Activated naive CD4-positive, alpha-beta T cell treated with anti-CD3 and anti-CD28 coated beads, Interleukin-2, amount 10 ng/mL, durations not matched to agents 7 days and 5 days (primary cell): ENCODE data around the gene ZNF335.
A peak's percentile ranks its signal among the peaks of the same experiment; 100 is the strongest.
"Not testable (repeated sequence)": the region's sequence is repeated elsewhere in the genome, so short reads cannot be mapped to it uniquely, and the experiment has no call there.

Experiments
- CTCF ChIA-PET: fragments of 350-600 bp; sonication (Branson Sonifier 250); formaldehyde crosslinking; loops from one replicate; lab custom pipeline; 2021; ENCODE audit warnings: antibody characterized with exemption; lab: Charles Lee
- DNase-seq: peaks from one replicate; pipeline ENCODE4 v3.0.0-alpha.2; 2020
- H3K27ac Mint-ChIP-seq: one replicate; pipeline ENCODE4 v1.8.0; 2021; ENCODE audit warnings: mild to moderate bottlenecking, moderate library complexity, mixed read lengths
- H3K27me3 Mint-ChIP-seq: one replicate; pipeline ENCODE4 v1.8.0; 2021; ENCODE audit warnings: mild to moderate bottlenecking, mixed read lengths
- H3K36me3 Mint-ChIP-seq: one replicate; pipeline ENCODE4 v1.8.0; 2021; ENCODE audit warnings: mixed read lengths
- H3K4me1 Mint-ChIP-seq: one replicate; pipeline ENCODE4 v1.8.0; 2021; ENCODE audit warnings: mixed read lengths
- H3K4me3 Mint-ChIP-seq: one replicate; pipeline ENCODE4 v1.8.0; 2021; ENCODE audit warnings: mild to moderate bottlenecking, moderate library complexity, mixed read lengths
- H3K9me3 Mint-ChIP-seq: one replicate; pipeline ENCODE4 v1.8.0; 2021; ENCODE audit warnings: mixed read lengths

Gene ZNF335

DNA sequence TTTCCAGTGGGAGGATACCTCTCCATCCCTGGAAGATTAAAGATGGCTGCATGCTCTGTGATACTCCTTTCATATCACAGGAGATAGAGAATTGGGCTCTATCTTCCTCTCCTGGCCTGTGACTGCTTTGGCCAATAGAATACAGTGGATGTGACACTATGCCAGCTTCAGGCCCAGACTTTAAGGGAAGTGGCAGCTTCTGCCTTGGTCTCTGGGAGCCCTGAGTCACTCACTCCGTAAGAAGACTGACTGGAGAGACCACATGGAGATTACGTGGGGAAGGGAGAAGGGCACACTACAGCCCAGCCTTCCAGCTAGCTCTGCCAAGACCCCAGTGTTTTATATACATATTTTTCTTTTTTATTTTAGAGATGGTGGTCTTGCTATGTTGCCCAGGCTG is 26.3 kb upstream of the ZNF335 start:
- H3K27ac Mint-ChIP-seq, result no peak overlapping the region
- H3K9me3 Mint-ChIP-seq, result no peaks in the 10 kb centered on the region
- H3K36me3 Mint-ChIP-seq, result no peaks in the 10 kb centered on the region
- H3K27me3 Mint-ChIP-seq, result peaks cover 46% of the 10 kb centered on the region
- H3K4me3 Mint-ChIP-seq, result no peak overlapping the region
- CTCF ChIA-PET, result interaction anchor here (1.0 to 6.7 kb wide), 4 partner anchors 11 to 28 kb away, joined by 4 to 57 read pairs (median 18); no protein-coding TSS in a partner anchor
- DNase-seq, result no peak
- peaks cover 63% of the 10 kb centered on the region for H3K4me1 Mint-ChIP-seq

DNA sequence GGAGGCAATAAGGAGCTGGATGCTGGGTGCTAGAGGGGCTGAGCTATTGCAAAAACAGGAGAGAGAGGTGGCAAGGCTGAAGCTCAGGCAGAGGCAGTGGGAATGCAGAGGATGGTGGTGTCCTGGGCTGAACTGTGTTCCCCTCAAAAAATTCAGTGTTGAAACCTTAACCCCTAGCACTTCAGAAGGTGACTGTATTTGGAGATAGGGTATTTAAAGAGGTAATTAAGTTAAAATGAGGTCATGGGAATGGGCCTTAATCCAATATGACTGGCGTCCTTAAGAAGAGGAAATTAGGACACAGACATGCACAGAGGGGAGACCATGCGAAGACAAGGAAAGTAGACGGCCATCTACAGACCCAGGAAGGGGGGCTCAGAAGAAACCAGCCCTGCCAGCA is 25.2 kb upstream of the ZNF335 start:
- Mint-ChIP-seq H3K27me3 (peaks cover 50% of the 10 kb centered on the region), H3K27ac (no peak overlapping the region), H3K4me3 (no peak overlapping the region), H3K4me1 (peaks cover 58% of the 10 kb centered on the region), H3K36me3 (no peaks in the 10 kb centered on the region), H3K9me3 (no peaks in the 10 kb centered on the region)
- CTCF ChIA-PET, result interaction anchor here (1.1 to 6.7 kb wide), 2 partner anchors 9 to 20 kb away, joined by 3 to 57 read pairs; no protein-coding TSS in a partner anchor
- no peak for DNase-seq

DNA sequence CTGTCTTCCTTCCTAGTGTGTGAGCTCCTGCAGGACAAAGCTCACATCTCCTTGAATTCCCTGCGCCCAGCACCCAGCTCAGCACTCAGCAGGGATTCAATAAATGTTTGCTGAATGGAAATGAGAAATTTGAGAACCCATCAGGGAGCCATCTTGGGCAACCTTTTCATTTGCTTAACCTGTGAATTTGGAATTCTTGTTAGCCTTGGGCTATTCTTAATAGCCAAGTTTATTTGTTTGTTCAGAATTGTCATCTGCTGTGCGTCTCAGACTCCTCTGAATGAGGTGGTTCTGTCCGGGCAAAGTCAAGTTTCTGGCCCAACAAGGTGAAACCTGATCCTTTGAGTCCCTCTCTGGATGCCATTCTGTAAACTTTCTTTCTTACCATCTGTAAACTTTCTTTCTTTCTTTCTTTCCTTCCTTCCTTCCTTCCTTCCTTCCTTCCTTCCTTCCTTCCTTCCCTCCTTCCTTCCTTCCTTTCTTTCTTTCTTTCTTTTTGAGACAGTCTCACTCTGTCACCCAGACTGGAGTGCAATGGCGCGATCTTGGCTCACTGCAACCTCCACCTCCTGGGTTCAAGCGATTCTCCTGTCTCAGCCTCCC is 23.6 kb upstream of the ZNF335 start:
- H3K9me3 Mint-ChIP-seq, DNase-seq, H3K4me3 Mint-ChIP-seq, H3K27ac Mint-ChIP-seq, H3K36me3 Mint-ChIP-seq: not testable (repeated sequence)
- CTCF ChIA-PET, result interaction anchor here (0.7 to 6.7 kb wide), 5 partner anchors 8 to 611 kb away, joined by 3 to 57 read pairs (median 4); no protein-coding TSS in a partner anchor
- Mint-ChIP-seq H3K4me1 (peaks cover 47% of the 10 kb centered on the region), H3K27me3 (peaks cover 60% of the 10 kb centered on the region)

GRCh38 chr20:45994761-45995493 is 22.9 kb upstream of the ZNF335 start:
- CTCF ChIA-PET, result interaction anchor here (1.0 to 1.8 kb wide), 3 partner anchors 16 to 25 kb away, joined by 4 to 7 read pairs (median 4); no protein-coding TSS in a partner anchor
- peaks cover 60% of the 10 kb centered on the region for H3K27me3 Mint-ChIP-seq
- no peak for DNase-seq
- peak overlapping the region; percentile 10 for H3K27ac Mint-ChIP-seq
- no peak overlapping the region for H3K4me3 Mint-ChIP-seq
- peaks cover 40% of the 10 kb centered on the region for H3K4me1 Mint-ChIP-seq
- H3K36me3 Mint-ChIP-seq, result no peaks in the 10 kb centered on the region
- no peaks in the 10 kb centered on the region for H3K9me3 Mint-ChIP-seq

GRCh38 chr20:45993197-45993951 is 21.4 kb upstream of the ZNF335 start:
- H3K4me3 Mint-ChIP-seq, result no peak overlapping the region
- H3K27me3 Mint-ChIP-seq, result peaks cover 66% of the 10 kb centered on the region
- peaks cover 25% of the 10 kb centered on the region for H3K4me1 Mint-ChIP-seq
- no peak overlapping the region for H3K27ac Mint-ChIP-seq
- DNase-seq, result no peak
- no peaks in the 10 kb centered on the region for H3K36me3 Mint-ChIP-seq
- H3K9me3 Mint-ChIP-seq, result no peaks in the 10 kb centered on the region
- CTCF ChIA-PET, result no interaction called here

DNA sequence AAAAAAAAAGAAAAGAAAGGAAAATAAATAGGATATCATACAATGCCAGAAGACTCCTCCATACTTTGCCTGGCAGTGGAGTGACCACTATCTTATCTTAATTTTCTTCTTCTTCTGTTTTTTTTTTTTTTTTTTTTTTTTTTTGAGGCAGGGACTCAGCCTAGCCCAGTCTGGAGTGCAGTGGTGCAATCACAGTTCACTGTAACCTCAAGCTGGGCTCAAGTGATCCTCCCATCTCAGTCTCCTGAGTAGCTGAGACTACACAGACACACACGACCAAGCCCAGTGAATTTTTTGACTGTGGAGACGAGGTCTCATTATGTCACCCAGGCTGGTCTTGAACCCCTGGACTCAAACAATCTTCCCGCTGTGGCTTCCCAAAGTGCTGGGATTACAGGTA is 19.6 kb upstream of the ZNF335 start:
- Mint-ChIP-seq H3K27me3 (peaks cover 71% of the 10 kb centered on the region), H3K36me3 (no peaks in the 10 kb centered on the region), H3K4me3 (no peak overlapping the region), H3K9me3 (no peaks in the 10 kb centered on the region), H3K27ac (no peak overlapping the region), H3K4me1 (peaks cover 10% of the 10 kb centered on the region)
- CTCF ChIA-PET, result interaction anchor here (6.7 kb wide), 1 partner anchor 20 kb away, joined by 151 read pairs; the partner anchor contains the start of gene MMP9
- DNase-seq, result no peak

DNA sequence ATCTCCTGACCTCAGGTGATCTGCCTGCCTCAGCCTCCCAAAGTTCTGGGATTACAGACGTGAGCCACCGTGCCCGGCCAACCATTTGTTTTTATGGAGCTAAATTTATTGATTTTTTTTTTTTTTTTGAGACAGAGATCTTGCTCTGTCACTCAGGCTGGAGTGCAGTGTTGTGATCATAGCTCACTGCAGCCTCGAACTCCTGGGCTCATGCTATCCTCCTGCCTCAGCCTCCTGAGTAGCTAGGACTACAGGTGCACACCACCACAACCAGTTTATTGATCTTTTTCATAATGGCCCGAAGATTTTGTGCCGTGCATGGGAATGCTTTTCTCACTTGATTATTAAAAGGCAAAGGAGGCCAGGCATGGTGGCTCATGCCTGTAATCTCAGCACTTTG is 16.8 kb upstream of the ZNF335 start:
- H3K9me3 Mint-ChIP-seq, DNase-seq, H3K36me3 Mint-ChIP-seq, H3K4me3 Mint-ChIP-seq, H3K4me1 Mint-ChIP-seq, H3K27ac Mint-ChIP-seq: not testable (repeated sequence)
- CTCF ChIA-PET, result interaction anchor here (0.7 to 6.7 kb wide), 8 partner anchors 10 to 186 kb away, joined by 3 to 151 read pairs (median 11); partner anchors contain the start of gene MMP9
- peaks cover 75% of the 10 kb centered on the region for H3K27me3 Mint-ChIP-seq

GRCh38 chr20:45987108-45987780 is 15.2 kb upstream of the ZNF335 start:
- CTCF ChIA-PET, result interaction anchor here (0.6 to 6.7 kb wide), 19 partner anchors 9 to 362 kb away, joined by 3 to 151 read pairs (median 5); partner anchors contain the start of genes MMP9, SLC12A5 and ZNF335
- Mint-ChIP-seq H3K27ac (no peak overlapping the region), H3K4me3 (no peak overlapping the region), H3K27me3 (peaks cover 69% of the 10 kb centered on the region), H3K4me1 (peaks cover 13% of the 10 kb centered on the region), H3K36me3 (no peaks in the 10 kb centered on the region), H3K9me3 (no peaks in the 10 kb centered on the region)
- peak; percentile 85 for DNase-seq

- H3K9me3 Mint-ChIP-seq, result no peaks in the 10 kb centered on the region
- CTCF ChIA-PET, result interaction anchor here (0.7 to 6.7 kb wide), 5 partner anchors 9 to 71 kb away, joined by 3 to 151 read pairs (median 3); partner anchors contain the start of gene MMP9
- H3K36me3 Mint-ChIP-seq, result no peaks in the 10 kb centered on the region
- H3K4me1 Mint-ChIP-seq, result peaks cover 13% of the 10 kb centered on the region
- H3K4me3 Mint-ChIP-seq, result no peak overlapping the region
- peaks cover 56% of the 10 kb centered on the region for H3K27me3 Mint-ChIP-seq
- no peak for DNase-seq
- no peak overlapping the region for H3K27ac Mint-ChIP-seq
Observed at GRCh38 chr20:45985573-45985972, 13.6 kb upstream of the ZNF335 start.

- H3K4me3 Mint-ChIP-seq, result no peak overlapping the region
- H3K9me3 Mint-ChIP-seq, result no peaks in the 10 kb centered on the region
- peaks cover 49% of the 10 kb centered on the region for H3K27me3 Mint-ChIP-seq
- no peaks in the 10 kb centered on the region for H3K36me3 Mint-ChIP-seq
- no peak overlapping the region for H3K27ac Mint-ChIP-seq
- no peak for DNase-seq
- H3K4me1 Mint-ChIP-seq, result peaks cover 13% of the 10 kb centered on the region
- CTCF ChIA-PET, result interaction anchor here (1.1 to 4.8 kb wide), 4 partner anchors 14 to 39 kb away, joined by 4 to 24 read pairs (median 6); no protein-coding TSS in a partner anchor
Observed at GRCh38 chr20:45983279-45983743, 11.3 kb upstream of the ZNF335 start.

- H3K9me3 Mint-ChIP-seq, result no peaks in the 10 kb centered on the region
- H3K27ac Mint-ChIP-seq, result no peak overlapping the region
- peaks cover 35% of the 10 kb centered on the region for H3K27me3 Mint-ChIP-seq
- CTCF ChIA-PET, result interaction anchor here (1.6 to 4.8 kb wide), 2 partner anchors 12 to 30 kb away, joined by 4 to 24 read pairs; no protein-coding TSS in a partner anchor
- H3K4me1 Mint-ChIP-seq, result peaks cover 13% of the 10 kb centered on the region
- no peak overlapping the region for H3K4me3 Mint-ChIP-seq
- H3K36me3 Mint-ChIP-seq, result no peaks in the 10 kb centered on the region
- no peak for DNase-seq
Observed at GRCh38 chr20:45981261-45981660, 9.3 kb upstream of the ZNF335 start.

DNA sequence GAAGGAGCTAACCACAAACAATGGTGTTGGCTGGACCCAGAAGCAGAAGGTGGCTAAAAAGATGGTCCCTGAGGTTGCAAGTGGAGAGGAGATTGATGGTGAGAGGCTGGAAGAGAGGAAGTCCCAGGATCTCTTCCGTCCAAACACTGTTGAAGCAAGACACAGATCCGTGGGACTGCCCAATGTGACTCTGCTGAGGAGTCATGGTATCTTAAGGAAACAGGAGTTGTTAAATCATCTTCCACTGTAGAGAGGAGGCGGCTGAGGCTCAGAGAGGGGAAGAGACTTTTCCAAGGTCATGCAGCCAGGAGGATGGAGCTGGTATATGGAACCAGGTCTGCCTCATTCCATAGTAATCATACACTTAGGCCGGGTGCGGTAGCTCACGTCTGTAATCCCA is 4.1 kb upstream of the ZNF335 start:
- Mint-ChIP-seq H3K9me3 (no peaks in the 10 kb centered on the region), H3K27ac (no peak overlapping the region), H3K4me1 (peaks cover 8% of the 10 kb centered on the region), H3K27me3 (peaks cover 33% of the 10 kb centered on the region), H3K4me3 (no peak overlapping the region), H3K36me3 (peaks cover 5% of the 10 kb centered on the region)
- no peak for DNase-seq
- CTCF ChIA-PET, result interaction anchor here (1.1 to 1.2 kb wide), 2 partner anchors 10 to 38 kb away, joined by 3 read pairs; no protein-coding TSS in a partner anchor

- no peaks in the 10 kb centered on the region for H3K9me3 Mint-ChIP-seq
- CTCF ChIA-PET, result no interaction called here
Observed at GRCh38 chr20:45975686-45976085, 3.7 kb upstream of the ZNF335 start.

More at GRCh38 chr20:45975686-45976085, 3.7 kb upstream of the ZNF335 start:
- H3K4me1 Mint-ChIP-seq, result peaks cover 11% of the 10 kb centered on the region
- H3K36me3 Mint-ChIP-seq, result peaks cover 5% of the 10 kb centered on the region
- no peak overlapping the region for H3K27ac Mint-ChIP-seq
- H3K27me3 Mint-ChIP-seq, result peaks cover 33% of the 10 kb centered on the region
- DNase-seq, result no peak
- H3K4me3 Mint-ChIP-seq, result no peak overlapping the region
